GM08714 (cell line): ENCODE results near the gene PTPRZ1.

Experiments
- H3K4me3 ChIP-seq: fragments of 200-500 bp; sonication (Bioruptor generic); 2 replicates; pipeline ENCODE4 v1.5.1; 2014; ENCODE audit warnings: mild to moderate bottlenecking, low read length, inconsistent platforms
- ZNF274 ChIP-seq: IDR thresholded peaks from 2 replicates; pipeline ENCODE4 v1.6.1; 2012; ENCODE audit warnings: mild to moderate bottlenecking, low read depth, low read length

Gene PTPRZ1

DNA sequence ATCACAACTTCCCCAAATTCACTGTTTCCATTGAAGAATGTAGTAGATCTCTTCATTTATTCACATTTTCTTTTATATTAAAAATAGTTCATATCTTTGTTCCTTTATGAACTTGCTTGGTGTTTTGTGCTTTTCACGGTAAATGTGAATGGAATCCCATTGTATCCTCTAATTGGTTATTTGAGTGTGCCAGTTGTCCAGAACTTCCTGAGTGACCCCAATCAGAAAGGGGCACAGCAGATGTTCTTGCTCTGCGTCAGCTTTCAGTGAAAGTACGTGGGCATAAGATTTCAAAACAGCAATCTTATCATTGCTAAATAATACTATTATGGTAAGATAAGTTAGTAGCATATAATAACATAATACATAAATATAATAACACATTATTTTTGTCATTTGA lies 47.0 kb downstream of the PTPRZ1 start:
- H3K4me3 ChIP-seq, result no peak overlapping the region
- TF ChIP-seq ZNF274, result no peak

DNA sequence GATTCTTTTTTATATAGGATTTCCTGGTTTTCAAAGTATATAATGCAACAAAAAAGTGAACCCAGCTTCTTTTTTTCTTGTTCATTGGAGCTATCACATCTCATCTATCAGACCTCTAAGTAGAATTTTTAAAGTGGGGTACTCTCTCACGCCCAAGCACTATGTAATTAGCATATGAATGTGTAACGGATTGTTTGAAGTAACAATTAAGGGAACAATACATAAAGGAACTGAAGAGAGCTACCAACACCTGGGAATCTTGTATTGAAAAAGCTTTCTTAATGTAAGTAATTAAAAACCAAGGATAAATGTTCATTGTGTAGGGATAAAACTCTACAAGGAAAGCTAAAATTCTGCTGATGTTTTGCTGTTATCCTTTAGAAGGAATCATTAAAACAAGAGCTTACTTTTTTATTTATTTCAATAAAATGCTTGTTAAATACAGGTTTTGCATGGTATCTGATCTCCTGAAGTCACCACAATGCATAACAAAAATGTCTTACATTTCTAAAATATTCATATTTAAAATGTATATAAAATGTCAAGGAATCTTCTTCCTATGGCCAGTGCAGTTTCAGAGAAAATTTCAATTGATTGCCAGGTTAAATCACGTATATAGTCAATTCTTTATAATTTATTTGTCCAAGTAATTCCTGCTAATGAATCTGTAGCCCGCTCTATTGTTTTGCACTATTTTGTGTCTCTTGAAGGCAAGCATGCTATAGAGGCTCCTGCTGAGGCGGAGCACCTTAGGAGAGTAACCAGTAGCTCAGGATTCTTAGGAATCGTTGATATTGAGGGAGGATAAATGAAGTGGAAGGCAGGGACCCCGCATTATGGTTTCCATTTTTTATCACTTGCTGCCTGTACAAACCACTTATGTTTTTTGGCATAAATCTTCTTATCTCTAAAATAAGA lies 51.6 kb downstream of the PTPRZ1 start:
- TF ChIP-seq ZNF274, result no peak
- no peak overlapping the region for H3K4me3 ChIP-seq

DNA sequence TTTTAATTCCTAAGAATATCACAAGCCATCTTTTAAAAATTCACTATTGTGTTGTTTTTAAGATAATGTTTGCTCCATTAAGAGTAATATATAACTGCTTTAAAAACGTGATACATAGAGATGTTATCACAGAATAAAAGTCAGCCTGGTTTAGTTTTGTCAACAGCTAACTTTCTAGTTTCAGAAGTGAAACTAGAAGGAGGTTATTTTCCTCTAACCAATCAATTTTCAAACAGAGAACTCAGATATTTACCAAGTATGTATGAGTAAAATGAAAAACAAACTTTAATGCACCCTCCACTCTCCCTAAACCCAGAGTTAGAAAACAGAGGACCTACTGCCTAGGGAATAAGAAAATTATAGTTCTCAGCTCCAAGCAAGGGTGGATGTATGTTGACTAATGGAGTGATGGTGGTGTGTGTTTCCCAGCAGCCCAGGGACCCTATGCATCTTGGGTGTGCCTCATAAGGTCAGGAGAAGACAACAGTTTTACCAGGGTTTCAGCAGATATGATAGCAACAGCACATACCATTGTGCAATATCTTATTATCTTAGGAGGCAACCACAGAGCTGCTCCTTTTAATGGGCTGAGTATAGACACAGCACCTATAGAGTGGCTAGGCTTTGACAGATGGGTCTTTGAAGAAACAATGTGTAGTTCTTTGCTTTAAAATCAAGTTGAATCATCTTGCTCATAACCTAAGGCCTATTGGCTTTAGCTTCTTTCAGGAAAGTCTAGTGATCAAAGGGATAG lies 58.4 kb downstream of the PTPRZ1 start:
- H3K4me3 ChIP-seq, result no peak overlapping the region
- TF ChIP-seq ZNF274, result no peak

DNA sequence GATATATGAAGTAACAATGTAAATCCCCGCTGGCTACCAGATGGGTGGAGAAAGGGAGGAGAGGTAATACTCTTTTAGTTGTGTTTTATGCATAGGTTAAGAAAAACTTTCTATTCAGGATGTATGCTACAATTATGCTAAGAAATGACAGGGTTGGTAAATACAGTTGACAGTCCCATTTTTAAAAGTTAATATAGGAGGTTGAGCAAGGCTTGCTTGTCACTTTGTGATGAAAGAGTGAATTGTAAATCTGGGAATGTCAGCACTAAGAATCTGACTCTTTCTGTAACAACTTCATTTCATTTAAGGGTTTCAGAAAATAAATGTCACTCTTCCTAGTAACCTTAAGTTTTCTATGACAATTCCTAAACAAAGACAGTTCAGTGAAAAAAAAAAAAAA lies 59.8 kb downstream of the PTPRZ1 start:
- TF ChIP-seq ZNF274, result no peak
- H3K4me3 ChIP-seq, result no peak overlapping the region

DNA sequence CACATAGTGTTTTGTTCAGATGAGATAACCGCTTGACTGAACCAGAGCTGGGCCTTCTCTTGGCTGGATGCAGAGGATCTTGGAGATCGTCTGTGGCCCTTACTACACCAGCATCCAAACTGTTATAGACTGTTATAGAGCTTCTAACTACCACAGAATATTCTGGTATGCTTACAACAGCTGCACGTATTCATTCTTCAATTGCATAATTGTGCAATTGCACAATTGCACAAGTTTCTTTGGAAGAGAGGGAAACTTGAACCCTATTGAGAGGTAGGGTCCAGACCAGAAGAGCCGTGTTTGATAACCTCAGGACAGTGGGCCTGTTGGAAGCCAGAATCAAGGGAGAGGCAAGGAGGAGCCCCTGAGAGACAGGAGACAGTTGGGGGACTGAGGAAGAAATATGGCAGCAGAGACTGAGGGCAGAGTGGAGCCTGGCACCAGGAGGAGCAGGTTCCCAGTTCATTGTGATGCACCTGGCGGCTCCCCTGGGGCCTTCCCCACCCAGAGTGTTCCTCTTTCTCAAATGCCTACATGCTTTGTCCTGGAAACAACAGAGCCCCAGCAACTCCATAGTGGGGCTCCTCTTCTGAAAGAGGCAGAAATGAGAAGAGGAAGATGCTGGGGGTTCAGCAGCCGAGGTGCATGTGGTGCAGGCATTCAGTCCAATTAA lies 64.1 kb downstream of the PTPRZ1 start:
- TF ChIP-seq ZNF274, result no peak
- H3K4me3 ChIP-seq, result no peak overlapping the region

DNA sequence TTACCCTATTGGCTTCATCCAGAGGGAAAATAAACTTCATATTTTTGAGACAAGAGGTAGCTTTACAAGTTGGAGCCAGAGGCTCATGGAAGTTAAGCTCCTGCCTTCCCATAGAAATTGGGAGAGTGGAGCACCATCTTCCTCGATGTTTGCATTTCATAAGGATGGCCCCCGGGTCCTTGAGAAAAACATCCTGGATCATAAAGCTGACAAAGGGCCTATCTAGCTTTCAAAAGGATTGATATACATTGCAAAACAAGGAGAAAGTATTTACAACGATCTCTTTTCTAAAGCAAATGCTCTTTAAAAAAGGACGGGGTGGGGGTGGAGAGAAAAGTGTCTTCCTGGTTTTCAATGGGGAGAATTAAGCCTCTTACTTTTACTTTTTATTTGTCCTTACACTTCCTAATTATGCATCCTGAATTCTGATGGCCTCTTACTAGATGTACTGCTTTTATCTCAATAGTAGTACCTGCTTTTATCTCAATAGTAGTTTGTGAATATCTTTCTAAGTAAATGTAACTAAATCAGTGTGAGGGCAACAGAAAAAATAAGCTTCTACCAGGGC lies 65.6 kb downstream of the PTPRZ1 start:
- no peak overlapping the region for H3K4me3 ChIP-seq
- TF ChIP-seq ZNF274, result no peak

DNA sequence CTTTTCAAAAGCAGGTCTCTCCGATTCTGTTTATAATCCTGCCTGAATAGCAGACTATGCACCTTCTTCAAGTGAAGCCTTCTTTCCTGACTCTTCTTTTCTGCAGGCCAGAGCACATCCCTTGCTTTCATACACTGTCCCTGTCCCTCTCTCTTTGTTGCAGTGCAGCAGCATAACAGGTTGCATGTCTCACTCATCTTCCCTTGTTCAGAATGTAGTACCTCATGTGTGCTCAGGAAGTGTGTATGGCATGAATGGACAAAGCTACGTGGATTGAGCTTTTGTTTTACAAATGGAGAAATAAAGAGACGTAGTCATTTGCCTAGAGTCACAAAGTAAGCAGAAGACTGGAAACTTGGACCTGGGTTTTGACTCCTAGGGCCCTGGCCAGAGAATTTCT lies 68.0 kb downstream of the PTPRZ1 start:
- no peak for TF ChIP-seq ZNF274
- no peak overlapping the region for H3K4me3 ChIP-seq

DNA sequence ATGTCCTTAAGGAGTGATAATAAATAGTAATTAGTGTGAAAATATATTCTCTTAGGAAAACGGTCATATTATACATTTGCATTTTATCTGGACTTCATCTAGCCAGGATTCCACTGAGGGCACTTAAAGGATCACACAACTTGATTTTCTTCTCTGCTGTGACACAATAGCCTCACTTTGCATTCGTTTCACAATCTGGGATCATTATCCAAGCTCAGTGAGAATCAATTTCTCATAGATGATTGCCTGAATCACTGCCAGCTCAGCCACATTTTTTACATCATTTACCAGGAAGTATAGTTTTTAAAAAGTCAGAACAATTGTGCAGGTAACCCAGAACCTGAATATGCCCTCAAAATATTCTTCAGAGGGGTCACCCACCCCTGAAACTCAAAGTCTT lies 68.9 kb downstream of the PTPRZ1 start:
- no peak overlapping the region for H3K4me3 ChIP-seq

DNA sequence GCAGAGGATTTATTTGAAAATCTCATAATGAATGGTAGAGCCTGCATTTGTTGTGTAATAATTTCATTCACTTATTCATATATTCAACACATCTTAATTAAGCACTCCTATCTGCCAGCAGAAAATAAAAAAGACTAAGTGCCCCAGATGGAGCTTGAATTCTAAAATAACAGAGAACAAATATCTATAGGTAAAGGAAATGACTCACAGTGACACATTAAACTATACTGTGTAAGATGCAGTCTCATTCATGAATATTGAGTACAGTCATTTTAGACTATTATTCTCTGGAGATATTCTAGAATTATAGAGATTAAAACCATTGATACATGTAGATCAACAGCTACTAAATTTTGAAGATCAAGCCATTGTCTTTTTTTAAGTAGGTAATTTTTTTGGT lies 72.1 kb downstream of the PTPRZ1 start:
- no peak overlapping the region for H3K4me3 ChIP-seq
- TF ChIP-seq ZNF274, result no peak

More for the DNA sequence above, 68.9 kb downstream of the PTPRZ1 start:
- no peak for TF ChIP-seq ZNF274

DNA sequence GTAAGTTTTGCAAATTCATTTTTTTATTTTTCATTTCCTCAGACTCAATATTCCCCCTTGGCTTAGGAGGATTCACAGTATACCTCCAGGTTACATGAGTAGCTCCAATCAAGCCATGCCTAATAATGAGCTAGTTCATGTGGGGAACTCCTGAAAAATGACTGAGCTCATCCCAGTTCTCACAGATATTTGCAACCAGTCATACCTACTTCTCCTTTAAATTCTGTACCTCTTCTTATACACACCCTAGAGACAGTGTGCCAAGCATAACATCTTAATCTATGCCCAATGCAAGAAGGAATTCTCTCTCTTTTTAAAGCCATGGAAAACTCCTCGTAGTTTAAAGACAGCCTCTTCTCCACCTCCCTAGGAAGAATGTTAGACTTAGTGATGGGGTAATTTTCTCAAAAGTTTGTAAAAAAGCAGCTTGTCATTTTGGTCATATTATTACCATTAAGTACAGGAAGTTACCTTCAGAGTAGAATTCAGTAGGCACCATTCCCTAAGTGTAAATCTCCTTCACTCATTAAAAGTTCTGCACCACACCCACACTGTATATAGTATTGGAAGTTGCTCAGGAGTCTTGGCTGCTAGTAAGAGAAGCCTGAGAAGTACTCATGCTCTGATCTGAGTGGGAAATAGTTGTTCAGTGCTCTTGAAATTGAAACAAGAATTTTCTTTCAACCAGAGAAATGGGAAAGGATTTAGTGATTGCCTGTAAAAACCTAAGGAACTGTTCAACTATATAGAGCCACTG lies 72.7 kb downstream of the PTPRZ1 start:
- H3K4me3 ChIP-seq, result no peak overlapping the region
- TF ChIP-seq ZNF274, result no peak

DNA sequence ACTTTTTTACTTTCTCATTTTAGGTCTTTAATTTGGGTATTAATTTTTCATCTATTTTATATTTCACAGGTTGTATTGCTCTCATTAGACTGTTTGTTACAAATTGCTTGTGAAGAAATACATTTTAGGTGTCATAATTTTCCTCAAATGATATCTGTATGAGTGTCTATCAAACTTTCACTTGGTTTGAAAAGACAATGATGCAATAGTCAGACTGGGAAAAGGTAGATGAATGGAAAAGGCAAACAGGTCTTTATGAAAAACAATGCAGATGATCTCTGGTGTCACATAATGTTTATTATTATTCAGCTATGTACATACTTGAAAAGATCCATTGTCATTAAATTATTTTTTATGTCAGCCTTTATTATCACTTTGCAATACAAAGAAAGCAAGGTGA lies 80.2 kb downstream of the PTPRZ1 start:
- no peak for TF ChIP-seq ZNF274
- no peak overlapping the region for H3K4me3 ChIP-seq

DNA sequence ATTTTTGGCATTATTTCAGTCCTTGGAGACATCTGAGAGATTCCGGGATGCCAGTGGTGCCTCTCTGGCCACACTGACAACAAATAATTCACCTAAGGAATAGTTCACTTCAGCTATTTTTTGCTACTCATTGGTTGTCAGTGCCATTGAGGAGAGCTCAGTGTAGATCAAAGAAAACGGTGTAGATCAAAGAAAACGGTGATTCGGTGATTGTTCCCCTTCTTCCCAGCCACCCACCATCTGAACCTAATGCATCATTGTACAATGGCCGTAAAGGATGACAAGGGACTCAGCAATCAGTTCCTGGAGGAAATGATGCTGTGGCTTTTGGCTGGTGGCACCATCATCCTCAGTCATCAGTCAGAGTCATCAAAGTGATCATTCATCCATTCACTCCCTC lies 80.6 kb downstream of the PTPRZ1 start:
- no peak overlapping the region for H3K4me3 ChIP-seq
- TF ChIP-seq ZNF274, result no peak

DNA sequence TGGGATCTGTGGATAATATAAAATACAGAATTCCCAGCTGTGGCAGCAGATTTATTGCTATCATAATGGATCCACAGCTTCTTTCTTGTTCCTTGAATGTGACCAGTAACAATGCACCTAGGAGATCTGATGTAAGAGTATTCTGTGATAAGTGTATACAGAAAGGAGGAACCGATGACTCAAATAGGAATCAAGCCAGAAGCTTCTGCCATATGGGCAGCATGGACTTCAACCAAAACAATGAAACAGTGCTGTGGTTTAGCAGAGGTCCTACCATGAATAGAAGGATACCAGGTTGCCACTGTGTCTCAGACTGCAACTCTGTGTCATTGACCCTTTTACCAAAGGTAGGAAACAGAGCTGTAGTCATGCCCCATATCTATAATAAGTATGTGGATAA lies 81.8 kb downstream of the PTPRZ1 start:
- TF ChIP-seq ZNF274, result no peak
- H3K4me3 ChIP-seq, result no peak overlapping the region

DNA sequence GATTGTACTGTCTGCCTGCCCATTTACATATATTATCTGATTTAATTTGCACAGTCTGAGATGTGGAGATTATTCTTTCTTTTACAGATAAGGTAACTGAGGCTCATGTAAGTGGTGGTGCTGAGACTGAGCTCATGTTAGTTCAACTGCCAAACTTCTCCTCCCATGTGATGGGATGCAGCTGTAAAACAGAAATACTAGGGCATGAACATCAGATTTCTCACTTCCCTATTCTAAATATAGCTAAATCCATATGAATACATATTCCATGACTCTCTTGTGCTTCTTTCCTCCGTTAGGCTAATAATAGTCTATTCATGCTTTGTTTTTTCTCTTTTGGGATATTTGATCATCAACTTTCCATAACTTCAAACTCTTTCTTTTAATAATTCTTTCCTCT lies 84.7 kb downstream of the PTPRZ1 start:
- TF ChIP-seq ZNF274, result no peak
- H3K4me3 ChIP-seq, result no peak overlapping the region
